Keratinocyte (primary cell): ENCODE results near the gene LAMC3.

ENCODE experiments used
- CTCF ChIP-seq, 3 experiments: IDR thresholded peaks in 1 of 3; conservative IDR thresholded peaks in 1 of 3; optimal IDR thresholded peaks in 1 of 3; 2 replicates in 2 of 3; 3 replicates in 1 of 3; pipeline versions ENCODE3 to v1.5.1; 2011; ENCODE audit warnings: low read length in 3 of 3, mild to moderate bottlenecking in 3 of 3, moderate library complexity in 2 of 3, control low read depth in 1 of 3, inconsistent platforms in 1 of 3; ENCODE audit not compliant: insufficient read depth in 2 of 3; ENCODE audit errors: extremely low read depth in 1 of 3
- EZH2 ChIP-seq: IDR thresholded peaks from one replicate; pipeline ENCODE4 v1.6.1; 2012; ENCODE audit warnings: inconsistent platforms, mild to moderate bottlenecking, low read length, moderate library complexity

- TF ChIP-seq EZH2 (no peak), CTCF (optimal IDR thresholded peaks at IDR 0.05 in 1 of 3, IDR thresholded peaks at IDR 0.05 in 1 of 3, conservative IDR thresholded peaks at IDR 0.05 in 1 of 3; ENCODE audit: extremely low read depth in 1 of 3, insufficient read depth in 2 of 3, low read length in 3 of 3) (no peak)
These were observed 11.9 kb downstream of the LAMC3 start for GRCh38 chr9:131020862-131021261.
